HepG2 (cell line): ENCODE data around the gene CHN2.

ENCODE experiments used
- NFYB ChIP-seq: sonication (generic); formaldehyde crosslinking; IDR thresholded peaks from 2 replicates; pipeline ENCODE4 v1.4.0; 2020; ENCODE audit warnings: missing genetic modification reagents
- ZNF788 ChIP-seq: sonication (generic); formaldehyde crosslinking; IDR thresholded peaks from 2 replicates; pipeline ENCODE4 v1.5.0; 2020; ENCODE audit warnings: mild to moderate bottlenecking, missing genetic modification reagents, borderline replicate concordance
- TF ChIP-seq, protein P1 (sequence below): sonication (generic); formaldehyde crosslinking; IDR thresholded peaks from 2 replicates; pipeline ENCODE4 v1.8.1; 2022; ENCODE audit warnings: low read depth, mild to moderate bottlenecking, missing genetic modification reagents
- TF ChIP-seq, protein P2 (sequence below): sonication (generic); formaldehyde crosslinking; IDR thresholded peaks from one replicate; pipeline ENCODE4 v1.5.1; 2020; ENCODE audit warnings: mild to moderate bottlenecking, missing genetic modification reagents; ENCODE audit errors: not compliant biosample characterization

DNA sequence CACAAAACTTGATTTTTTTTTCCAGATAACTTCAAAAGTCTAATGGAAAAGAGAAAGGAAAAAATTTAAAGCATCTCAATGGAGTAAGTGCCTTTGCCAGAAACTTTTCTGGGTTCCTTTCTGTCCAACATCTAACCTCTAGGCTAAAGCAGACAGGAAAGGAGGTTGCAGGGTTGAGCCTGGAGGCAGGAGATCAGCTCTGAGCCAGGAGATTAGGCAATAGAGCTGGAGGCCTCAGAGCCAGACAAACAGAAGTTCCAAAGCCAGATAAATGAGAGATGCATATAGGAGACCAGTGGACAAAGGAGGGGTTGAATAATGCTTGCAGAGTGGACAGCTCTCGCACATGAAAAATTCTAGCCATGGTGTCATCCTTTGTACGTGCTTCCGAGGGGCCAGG is 42.9 kb downstream of the CHN2 start:
- TF ChIP-seq, protein P1, sequence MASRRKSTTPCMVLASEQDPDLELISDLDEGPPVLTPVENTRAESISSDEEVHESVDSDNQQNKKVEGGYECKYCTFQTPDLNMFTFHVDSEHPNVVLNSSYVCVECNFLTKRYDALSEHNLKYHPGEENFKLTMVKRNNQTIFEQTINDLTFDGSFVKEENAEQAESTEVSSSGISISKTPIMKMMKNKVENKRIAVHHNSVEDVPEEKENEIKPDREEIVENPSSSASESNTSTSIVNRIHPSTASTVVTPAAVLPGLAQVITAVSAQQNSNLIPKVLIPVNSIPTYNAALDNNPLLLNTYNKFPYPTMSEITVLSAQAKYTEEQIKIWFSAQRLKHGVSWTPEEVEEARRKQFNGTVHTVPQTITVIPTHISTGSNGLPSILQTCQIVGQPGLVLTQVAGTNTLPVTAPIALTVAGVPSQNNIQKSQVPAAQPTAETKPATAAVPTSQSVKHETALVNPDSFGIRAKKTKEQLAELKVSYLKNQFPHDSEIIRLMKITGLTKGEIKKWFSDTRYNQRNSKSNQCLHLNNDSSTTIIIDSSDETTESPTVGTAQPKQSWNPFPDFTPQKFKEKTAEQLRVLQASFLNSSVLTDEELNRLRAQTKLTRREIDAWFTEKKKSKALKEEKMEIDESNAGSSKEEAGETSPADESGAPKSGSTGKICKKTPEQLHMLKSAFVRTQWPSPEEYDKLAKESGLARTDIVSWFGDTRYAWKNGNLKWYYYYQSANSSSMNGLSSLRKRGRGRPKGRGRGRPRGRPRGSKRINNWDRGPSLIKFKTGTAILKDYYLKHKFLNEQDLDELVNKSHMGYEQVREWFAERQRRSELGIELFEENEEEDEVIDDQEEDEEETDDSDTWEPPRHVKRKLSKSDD (CRISPR knock-in tag), result no peak
- TF ChIP-seq NFYB (CRISPR knock-in tag), result no peak
- TF ChIP-seq ZNF788 (CRISPR knock-in tag), result no peak
- TF ChIP-seq, protein P2, sequence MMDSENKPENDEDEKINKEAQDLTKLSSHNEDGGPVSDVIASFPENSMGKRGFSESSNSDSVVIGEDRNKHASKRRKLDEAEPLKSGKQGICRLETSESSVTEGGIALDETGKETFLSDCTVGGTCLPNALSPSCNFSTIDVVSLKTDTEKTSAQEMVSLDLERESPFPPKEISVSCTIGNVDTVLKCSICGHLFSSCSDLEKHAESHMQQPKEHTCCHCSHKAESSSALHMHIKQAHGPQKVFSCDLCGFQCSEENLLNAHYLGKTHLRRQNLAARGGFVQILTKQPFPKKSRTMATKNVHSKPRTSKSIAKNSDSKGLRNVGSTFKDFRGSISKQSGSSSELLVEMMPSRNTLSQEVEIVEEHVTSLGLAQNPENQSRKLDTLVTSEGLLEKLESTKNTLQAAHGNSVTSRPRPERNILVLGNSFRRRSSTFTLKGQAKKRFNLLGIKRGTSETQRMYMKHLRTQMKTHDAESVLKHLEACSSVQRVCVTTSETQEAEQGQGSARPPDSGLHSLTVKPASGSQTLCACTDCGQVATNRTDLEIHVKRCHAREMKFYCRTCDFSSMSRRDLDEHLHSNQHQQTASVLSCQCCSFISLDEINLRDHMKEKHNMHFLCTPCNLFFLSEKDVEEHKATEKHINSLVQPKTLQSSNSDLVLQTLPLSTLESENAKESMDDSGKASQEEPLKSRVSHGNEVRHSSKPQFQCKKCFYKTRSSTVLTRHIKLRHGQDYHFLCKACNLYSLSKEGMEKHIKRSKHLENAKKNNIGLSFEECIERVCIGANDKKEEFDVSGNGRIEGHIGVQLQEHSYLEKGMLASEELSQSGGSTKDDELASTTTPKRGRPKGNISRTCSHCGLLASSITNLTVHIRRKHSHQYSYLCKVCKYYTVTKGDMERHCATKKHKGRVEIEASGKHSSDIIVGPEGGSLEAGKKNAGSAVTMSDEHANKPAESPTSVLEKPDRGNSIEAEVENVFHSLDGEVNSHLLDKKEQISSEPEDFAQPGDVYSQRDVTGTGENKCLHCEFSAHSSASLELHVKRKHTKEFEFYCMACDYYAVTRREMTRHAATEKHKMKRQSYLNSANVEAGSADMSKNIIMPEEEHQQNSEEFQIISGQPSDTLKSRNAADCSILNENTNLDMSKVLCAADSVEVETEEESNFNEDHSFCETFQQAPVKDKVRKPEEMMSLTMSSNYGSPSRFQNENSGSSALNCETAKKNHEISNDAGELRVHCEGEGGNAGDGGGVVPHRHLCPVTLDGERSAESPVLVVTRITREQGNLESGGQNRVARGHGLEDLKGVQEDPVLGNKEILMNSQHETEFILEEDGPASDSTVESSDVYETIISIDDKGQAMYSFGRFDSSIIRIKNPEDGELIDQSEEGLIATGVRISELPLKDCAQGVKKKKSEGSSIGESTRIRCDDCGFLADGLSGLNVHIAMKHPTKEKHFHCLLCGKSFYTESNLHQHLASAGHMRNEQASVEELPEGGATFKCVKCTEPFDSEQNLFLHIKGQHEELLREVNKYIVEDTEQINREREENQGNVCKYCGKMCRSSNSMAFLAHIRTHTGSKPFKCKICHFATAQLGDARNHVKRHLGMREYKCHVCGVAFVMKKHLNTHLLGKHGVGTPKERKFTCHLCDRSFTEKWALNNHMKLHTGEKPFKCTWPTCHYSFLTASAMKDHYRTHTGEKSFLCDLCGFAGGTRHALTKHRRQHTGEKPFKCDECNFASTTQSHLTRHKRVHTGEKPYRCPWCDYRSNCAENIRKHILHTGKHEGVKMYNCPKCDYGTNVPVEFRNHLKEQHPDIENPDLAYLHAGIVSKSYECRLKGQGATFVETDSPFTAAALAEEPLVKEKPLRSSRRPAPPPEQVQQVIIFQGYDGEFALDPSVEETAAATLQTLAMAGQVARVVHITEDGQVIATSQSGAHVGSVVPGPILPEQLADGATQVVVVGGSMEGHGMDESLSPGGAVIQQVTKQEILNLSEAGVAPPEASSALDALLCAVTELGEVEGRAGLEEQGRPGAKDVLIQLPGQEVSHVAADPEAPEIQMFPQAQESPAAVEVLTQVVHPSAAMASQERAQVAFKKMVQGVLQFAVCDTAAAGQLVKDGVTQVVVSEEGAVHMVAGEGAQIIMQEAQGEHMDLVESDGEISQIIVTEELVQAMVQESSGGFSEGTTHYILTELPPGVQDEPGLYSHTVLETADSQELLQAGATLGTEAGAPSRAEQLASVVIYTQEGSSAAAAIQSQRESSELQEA (CRISPR knock-in tag), result no peak
